NCI-H226 (cell line): Measurements from ENCODE around the gene SLC19A1.

Source experiments
- DNase-seq: peaks from one replicate; pipeline ENCODE4 v3.0.0-alpha.2; 2015

Gene SLC19A1

GRCh38 chr21:45515241-45516061 is 26.8 kb downstream of the SLC19A1 start:
- DNase-seq: no peak

GRCh38 chr21:45514311-45515021 is 27.8 kb downstream of the SLC19A1 start:
- no peak for DNase-seq

GRCh38 chr21:45513741-45514310 is 28.4 kb downstream of the SLC19A1 start:
- no peak for DNase-seq

DNA sequence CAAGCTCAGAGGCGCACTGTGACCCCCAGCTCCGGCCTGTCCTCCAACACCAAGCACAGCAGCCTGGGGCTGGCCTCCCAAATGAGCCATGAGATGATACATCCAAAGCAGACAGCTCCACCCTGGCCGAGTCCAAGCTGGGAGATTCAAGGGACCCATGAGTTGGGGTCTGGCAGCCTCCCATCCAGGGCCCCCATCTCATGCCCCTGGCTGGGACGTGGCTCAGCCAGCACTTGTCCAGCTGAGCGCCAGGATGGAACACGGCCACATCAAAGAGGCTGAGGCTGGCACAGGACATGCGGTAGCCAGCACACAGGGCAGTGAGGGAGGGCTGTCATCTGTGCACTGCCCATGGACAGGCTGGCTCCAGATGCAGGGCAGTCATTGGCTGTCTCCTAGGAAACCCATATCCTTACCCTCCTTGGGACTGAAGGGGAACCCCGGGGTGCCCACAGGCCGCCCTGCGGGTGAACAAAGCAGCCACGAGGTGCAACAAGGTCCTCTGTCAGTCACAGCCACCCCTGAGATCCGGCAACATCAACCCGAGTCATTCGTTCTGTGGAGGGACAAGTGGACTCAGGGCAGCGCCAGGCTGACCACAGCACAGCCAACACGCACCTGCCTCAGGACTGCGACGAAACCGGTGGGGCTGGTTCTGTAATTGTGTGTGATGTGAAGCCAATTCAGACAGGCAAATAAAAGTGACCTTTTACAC is 29.1 kb downstream of the SLC19A1 start:
- DNase-seq: no peak

DNA sequence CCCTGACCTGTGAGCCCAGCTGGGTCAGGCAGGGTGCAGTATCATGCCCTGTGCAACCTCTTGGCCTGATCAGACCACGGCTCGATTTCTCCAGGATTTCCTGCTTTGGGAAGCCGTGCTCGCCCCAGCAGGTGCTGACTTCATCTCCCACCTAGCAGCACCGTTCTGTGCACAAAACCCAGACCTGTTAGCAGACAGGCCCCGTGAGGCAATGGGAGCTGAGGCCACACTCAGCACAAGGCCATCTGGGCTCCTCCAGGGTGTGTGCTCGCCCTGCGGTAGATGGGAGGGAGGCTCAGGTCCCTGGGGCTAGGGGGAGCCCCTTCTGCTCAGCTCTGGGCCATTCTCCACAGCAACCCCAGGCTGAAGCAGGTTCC is 29.6 kb downstream of the SLC19A1 start:
- no peak for DNase-seq

- no peak for DNase-seq
Observed at GRCh38 chr21:45511661-45512431, 30.4 kb downstream of the SLC19A1 start.

DNA sequence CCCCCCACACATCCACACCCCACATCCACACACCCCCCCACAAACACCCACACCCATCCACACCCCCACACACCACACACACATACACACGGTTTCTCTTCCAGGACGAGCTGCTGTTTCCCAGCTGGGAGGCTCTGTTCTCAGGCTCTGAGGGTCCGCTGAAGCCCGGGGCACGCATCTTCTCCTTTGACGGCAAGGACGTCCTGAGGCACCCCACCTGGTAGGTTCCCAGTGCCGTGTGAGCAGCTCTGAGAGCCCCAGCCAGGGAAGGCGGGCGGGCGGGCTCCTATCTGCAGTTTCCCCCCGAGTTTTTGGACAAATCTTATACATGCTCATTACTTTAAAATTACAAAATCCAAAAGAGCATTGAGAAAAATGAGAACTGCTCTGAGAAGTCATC is 31.2 kb downstream of the SLC19A1 start:
- DNase-seq: no peak

DNA sequence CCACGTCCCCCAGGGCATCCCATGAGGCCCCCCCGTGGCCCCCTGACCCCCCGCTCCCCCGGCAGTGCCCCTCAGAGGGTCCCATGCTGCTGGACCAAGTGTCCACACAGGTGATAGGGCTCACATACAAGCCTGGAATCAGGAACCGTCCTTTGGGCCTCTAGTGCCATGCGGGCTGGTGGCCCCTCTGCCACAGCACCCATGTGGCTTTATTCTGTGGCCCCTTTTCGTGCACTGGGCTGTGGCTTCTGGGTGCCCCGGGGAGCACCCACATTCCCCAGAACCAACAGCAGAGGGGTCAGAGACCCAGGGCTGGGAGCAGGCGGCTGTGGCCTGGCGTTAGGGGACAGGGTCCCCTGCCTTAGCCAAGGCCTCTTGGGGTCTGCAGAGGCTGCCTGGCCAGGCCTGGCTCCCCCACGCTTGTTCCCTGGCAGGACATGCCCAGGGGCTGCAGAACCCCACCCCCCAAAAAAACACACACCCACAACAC is 31.7 kb downstream of the SLC19A1 start:
- DNase-seq: no peak

DNA sequence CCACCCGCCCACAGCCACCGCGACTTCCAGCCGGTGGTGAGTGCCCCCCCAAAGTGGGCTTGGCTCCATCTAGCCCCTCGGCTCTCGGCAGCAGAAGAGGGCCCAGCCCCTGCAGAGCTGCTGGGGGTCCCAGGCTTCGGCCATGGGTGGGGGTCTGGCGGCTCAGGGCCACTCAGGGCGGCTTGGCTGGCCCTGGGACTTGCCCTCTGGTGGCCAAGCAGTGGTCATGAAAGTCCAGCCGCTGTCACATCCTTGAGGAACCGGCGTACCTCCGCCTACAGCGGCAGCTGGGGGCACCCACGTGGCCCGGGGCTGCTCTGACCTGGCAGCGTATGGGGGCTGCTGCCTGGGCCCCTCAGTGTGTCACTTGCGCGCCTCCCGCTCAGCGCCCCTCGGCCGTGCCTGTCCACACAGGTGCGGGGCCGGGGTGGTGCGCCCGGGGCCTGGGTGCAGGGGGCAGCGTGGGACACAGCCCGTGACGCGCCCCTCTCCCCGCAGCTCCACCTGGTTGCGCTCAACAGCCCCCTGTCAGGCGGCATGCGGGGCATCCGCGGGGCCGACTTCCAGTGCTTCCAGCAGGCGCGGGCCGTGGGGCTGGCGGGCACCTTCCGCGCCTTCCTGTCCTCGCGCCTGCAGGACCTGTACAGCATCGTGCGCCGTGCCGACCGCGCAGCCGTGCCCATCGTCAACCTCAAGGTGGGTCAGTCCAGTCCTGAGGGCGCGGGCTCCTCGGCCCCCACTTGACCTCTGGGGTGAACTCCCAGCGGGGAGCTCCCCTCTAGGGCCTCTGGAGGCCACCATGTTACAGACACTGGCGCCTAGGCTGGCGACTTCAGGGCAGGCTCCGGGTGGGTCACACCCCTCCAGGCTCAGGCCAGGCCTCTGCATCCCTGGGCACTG is 32.4 kb downstream of the SLC19A1 start:
- no peak for DNase-seq

DNA sequence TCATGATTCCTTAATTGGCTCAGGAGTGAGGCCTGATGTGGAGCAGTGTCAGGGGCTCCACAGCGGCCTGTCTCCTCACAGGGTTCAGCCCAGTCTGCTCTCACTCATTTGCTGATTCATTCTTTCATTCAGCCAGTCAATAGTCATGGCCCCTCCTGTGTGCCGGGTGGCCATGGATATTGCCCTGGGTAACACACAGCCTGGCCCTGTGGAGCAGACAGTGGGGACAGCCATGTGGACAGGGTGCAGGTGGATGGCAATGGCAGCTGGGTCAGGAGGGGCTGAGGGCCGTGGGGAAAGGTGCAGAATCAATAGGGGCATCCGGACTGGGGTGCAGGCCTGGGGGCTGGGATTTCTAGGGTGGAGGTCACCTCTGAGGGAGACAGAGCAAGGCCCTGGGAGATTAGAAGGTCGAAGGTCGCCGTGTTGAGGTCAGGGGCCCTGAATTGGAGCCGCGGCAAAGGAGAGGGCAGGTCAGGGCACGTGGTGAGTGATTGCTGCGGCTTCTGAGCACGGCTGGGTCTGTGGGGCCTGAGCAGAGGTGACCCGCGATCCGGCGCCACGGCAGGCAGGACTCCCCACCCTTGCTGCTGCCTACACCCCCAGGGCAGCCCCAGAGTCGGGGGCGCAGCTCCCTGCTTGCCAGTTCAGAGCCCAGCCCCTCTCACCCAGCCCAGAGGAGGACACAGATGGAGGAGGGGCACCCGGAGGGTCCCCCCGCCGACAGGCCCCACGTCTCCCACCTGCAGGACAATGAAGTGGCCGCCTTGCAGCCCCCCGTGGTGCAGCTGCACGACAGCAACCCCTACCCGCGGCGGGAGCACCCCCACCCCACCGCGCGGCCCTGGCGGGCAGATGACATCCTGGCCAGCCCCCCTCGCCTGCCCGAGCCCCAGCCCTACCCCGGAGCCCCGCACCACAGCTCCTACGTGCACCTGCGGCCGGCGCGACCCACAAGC is 33.4 kb downstream of the SLC19A1 start:
- no peak for DNase-seq

DNA sequence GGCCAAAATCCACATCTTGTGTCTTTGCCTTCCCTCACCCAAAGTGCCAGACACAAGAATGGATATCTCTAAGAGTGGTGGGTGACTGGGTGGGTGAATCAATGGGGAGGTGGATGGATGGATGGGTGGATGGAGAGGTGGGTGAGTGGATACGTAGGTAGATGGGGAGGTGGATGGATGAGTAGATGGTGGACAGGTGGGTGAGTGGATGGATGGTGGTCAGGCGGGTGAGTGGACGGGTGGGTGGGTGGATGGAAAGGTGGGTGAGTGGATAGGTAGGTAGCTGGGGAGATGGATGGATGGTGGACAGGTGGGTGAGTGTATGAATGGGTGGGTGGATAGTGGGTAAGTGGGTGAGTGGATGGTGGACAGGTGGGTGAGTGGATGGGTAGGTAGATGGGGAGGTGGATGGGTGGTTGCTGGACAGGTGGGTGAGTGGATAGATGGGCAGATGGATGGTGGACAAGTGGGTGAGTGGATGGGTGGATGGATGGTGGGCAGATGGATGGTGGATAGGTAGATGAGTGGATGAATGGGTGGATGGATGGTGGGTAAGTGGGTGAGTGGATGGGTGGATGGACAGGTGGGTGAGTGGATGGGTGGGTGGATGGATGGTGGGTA is 34.2 kb downstream of the SLC19A1 start:
- DNase-seq: no peak

GRCh38 chr21:45507523-45507875 is 34.7 kb downstream of the SLC19A1 start:
- no peak for DNase-seq

DNA sequence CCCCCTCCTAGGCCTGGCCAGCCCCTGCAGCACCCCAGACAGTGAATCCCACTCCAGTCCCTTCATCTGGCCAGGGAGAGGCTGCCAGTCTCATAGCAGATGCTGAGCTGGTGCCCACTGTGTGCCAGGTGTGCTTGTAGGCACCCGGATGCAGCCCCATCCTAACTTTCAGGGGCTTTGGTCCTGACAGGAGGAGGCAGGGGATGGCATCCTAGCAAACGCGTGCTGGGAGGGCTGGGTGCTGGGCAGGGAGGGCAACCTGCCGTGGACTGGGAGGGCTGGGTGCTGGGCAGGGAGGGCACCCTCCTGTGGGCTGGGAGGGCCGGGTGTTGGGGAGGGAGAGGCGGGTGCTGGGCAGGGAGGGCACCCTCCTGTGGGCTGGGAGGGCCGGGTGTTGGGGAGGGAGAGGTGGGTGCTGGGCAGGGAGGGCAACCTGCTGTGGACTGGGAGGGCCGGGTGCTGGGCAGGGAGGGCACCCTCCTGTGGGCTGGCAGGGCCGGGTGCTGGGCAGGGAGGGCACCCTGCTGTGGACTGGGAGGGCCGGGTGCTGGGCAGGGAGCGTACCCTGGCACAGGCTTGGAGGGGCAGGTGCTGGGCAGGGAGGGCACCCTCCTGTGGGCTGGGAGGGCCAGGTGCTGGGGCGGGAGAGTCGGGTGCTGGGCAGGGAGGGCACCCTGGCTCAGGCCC is 35.3 kb downstream of the SLC19A1 start:
- DNase-seq: no peak

DNA sequence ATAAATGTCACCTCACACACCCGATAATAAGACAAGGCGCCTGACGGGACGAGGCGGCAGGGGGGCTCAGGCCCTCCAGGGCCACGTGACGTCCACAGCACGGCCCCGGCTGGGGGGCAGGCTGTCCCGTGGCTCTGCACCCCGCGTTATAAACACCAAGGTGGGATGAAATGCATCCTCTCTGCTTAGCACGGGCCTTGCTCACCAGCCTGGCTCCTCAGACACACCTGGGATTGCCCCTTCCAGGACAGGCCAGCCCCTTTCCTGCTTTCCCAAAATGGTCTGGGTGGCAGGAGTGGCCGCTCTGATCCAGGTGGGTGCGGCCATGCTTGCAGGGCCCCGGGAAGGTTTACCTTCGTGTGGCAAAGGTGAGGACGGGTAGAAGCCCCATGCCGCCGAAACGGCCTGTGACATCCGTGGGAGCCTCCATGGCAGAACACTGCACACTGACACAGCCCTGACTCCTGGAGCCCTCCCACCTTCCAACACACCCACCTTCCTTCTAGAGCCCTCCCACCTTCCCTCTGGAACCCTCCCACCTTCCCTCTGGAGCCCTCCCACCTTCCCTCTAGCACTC is 35.9 kb downstream of the SLC19A1 start:
- no peak for DNase-seq

DNA sequence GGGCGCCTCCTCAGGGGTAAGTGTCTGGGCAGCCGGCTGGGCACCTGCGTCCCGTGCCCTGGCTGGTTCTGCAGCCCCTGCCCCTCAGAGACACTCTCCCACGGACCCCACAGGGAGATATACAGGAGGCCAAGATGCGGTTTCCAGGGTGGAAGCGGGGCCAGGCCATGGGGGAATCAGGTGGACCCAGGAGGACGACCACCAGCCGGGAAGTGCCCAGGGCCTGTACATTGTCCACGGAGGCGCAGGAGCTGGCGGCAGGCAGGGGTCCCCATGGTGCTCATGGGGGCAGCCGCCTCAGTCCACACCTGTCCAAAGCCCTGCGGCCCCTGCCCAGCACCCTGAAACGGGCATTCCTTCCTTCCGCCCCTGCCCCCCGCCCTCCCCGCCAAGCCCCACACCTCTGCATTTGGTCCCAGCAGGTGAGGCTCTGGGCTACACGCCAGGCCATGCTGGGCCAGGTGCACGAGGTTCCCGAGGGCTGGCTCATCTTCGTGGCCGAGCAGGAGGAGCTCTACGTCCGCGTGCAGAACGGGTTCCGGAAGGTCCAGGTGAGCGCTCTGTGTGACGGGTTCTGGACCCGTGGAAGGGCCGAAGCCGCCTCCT is 36.7 kb downstream of the SLC19A1 start:
- no peak for DNase-seq

DNA sequence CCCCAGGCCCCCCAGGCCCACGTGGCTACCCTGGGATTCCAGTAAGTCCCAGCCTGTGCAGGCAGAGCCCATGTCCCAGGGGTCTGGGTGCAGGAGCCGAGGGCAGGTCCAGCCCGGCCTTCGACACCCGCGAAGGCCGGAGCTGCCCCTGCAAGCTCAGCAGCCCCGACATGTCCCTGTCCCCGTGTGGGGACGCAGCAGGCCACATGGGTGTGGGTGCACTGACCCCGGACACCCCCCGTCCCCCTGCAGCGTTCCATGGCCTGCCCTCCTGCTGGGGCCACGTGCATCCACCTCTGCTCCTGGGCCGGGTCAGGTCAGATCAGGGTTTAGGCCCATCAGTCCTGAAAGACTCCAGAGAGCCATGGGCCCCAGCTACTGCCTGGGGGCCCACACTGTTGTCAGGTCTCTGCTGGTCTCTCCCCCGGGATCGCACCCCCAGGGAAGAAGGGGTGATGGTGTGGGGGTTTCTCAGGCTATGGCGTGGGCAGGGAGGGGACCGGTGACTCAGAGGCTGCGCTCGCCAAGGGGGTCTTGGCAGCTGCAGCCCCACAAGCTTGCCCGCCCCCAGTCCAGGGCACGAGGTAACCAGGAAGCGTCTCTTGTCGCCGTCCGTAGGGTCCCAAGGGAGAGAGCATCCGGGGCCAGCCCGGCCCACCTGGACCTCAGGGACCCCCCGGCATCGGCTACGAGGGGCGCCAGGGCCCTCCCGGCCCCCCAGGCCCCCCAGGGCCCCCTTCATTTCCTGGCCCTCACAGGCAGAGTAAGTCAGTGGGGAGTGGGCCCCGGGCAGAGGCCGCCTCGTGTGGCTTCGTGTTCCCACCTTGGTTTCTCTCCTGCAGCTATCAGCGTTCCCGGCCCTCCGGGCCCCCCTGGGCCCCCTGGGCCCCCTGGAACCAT is 37.5 kb downstream of the SLC19A1 start:
- DNase-seq: no peak

GRCh38 chr21:45504021-45504515 is 38.2 kb downstream of the SLC19A1 start:
- no peak for DNase-seq
